PC-3 (cell line): ENCODE data around the gene CARHSP1.

ENCODE experiments used
- CTCF ChIP-seq: fragments of 300-600 bp; sonication (generic); conservative IDR thresholded peaks from 2 replicates; pipeline ENCODE4 v1.5.1; 2017; ENCODE audit warnings: antibody characterized with exemption, low read depth, mild to moderate bottlenecking, low read length
- EZH2 ChIP-seq: fragments of 300-600 bp; sonication (generic); IDR thresholded peaks from one replicate; pipeline ENCODE4 v1.6.1; 2017; ENCODE audit warnings: antibody characterized with exemption, mild to moderate bottlenecking, low read length; ENCODE audit not compliant: unreplicated experiment

- no peak for TF ChIP-seq EZH2
- TF ChIP-seq CTCF: no peak
Observed at GRCh38 chr16:8859913-8860881, 8.6 kb downstream of the CARHSP1 start.
